B cell (primary cell): ENCODE results near the gene HSPA14. TPM values are rescaled to one million over a fixed set of nuclear protein-coding genes. Genes with fewer than 3 reads are reported as not detected.

ENCODE experiments used
- ATAC-seq: fragments of 200-7000 bp; cut with Tn5 transposase; one replicate; pipeline ENCODE4 v1.10.0; 2021; ENCODE audit warnings: low read depth, mild to moderate bottlenecking, moderate number of reproducible peaks, moderate library complexity
- CTCF ChIA-PET: fragments of 350-600 bp; sonication (Branson Sonifier 250); formaldehyde crosslinking; loops from one replicate; lab custom pipeline; 2021; ENCODE audit warnings: antibody characterized with exemption, inconsistent platforms; lab: Charles Lee
- POLR2A ChIA-PET: fragments of 350-600 bp; sonication (Branson Sonifier 250); formaldehyde crosslinking; loops from one replicate; lab custom pipeline; 2021; ENCODE audit warnings: antibody characterized with exemption; lab: Charles Lee
- DNase-seq: peaks from one replicate; pipeline ENCODE4 v3.0.0; 2013
- H2AFZ ChIP-seq: 2 replicates; pipeline ENCODE4 v1.6.1; 2012; ENCODE audit warnings: mild to moderate bottlenecking, low read depth, low read length; ENCODE audit not compliant: insufficient read depth, poor library complexity, severe bottlenecking
- H3K27ac ChIP-seq, 2 donors: 1 replicate in 1 of 2; 2 replicates in 1 of 2; pipeline ENCODE4 v1.5.1; 2012 to 2013; ENCODE audit warnings: low read length in 2 of 2, mild to moderate bottlenecking in 2 of 2, moderate library complexity in 1 of 2
- H3K27me3 ChIP-seq, 4 experiments: fragments of 200-600 bp in 1 of 4; sonication (generic) in 1 of 4; replicated peaks in 1 of 4; 1 replicate in 2 of 4; 2 replicates in 2 of 4; pipeline versions ENCODE4 v1.6.1 to v1.7.0; 2013 to 2016; ENCODE audit warnings: low read length in 3 of 4, mild to moderate bottlenecking in 2 of 4, mixed read lengths in 1 of 4, moderate library complexity in 1 of 4; ENCODE audit not compliant: insufficient read depth in 4 of 4, control insufficient read depth in 3 of 4; ENCODE audit errors: control extremely low read depth in 1 of 4
- H3K36me3 ChIP-seq, 2 experiments: replicated peaks in 1 of 2; 1 replicate in 1 of 2; 2 replicates in 1 of 2; pipeline versions ENCODE4 v1.6.1 to v1.7.1; 2013; ENCODE audit warnings: low read length in 1 of 2; ENCODE audit not compliant: insufficient read depth in 2 of 2, control insufficient read depth in 1 of 2; ENCODE audit errors: control extremely low read depth in 1 of 2, extremely low read depth in 1 of 2
- H3K4me1 ChIP-seq, 2 donors: fragments of 200-600 bp in 1 of 2; sonication (generic) in 1 of 2; 1 replicate in 1 of 2; 2 replicates in 1 of 2; pipeline versions ENCODE4 v1.5.1 to v1.6.1; 2013 to 2017; ENCODE audit warnings: low read length in 2 of 2; ENCODE audit not compliant: control insufficient read depth in 2 of 2, insufficient read depth in 2 of 2
- H3K4me2 ChIP-seq: replicated peaks from 2 replicates; pipeline ENCODE3; 2012; ENCODE audit warnings: mild to moderate bottlenecking, low read depth, low read length; ENCODE audit not compliant: poor library complexity, severe bottlenecking
- H3K4me3 ChIP-seq, 5 experiments: fragments of 200-600 bp in 1 of 5; sonication (generic) in 1 of 5; 1 replicate in 3 of 5; 2 replicates in 2 of 5; pipeline versions ENCODE4 v1.5.1 to v1.7.0; 2011 to 2016; ENCODE audit warnings: low read length in 4 of 5, mild to moderate bottlenecking in 4 of 5, low read depth in 2 of 5, control low read depth in 1 of 5, moderate library complexity in 1 of 5; ENCODE audit not compliant: insufficient read depth in 1 of 5; ENCODE audit errors: control extremely low read depth in 1 of 5, extremely low read depth in 1 of 5
- H3K79me2 ChIP-seq: fragments of 200-600 bp; sonication (generic); one replicate; pipeline ENCODE4 v1.6.0; 2016; ENCODE audit warnings: low read length; ENCODE audit not compliant: control insufficient read depth, insufficient read depth
- H3K9ac ChIP-seq: fragments of 200-600 bp; sonication (generic); 2 replicates; pipeline ENCODE4 v1.6.1; 2017; ENCODE audit warnings: mild to moderate bottlenecking, low read length, moderate library complexity
- H3K9me3 ChIP-seq, 3 donors: one replicate each; pipeline versions ENCODE4 v1.6.1 to v1.7.1; 2013; ENCODE audit warnings: low read length in 2 of 3; ENCODE audit not compliant: control insufficient read depth in 2 of 3, insufficient read depth in 1 of 3; ENCODE audit errors: control extremely low read depth in 1 of 3
- H4K20me1 ChIP-seq: 2 replicates; pipeline ENCODE4 v1.6.0; 2012; ENCODE audit warnings: mild to moderate bottlenecking, low read length; ENCODE audit not compliant: insufficient read depth, control insufficient read depth, poor library complexity, severe bottlenecking
- H3K27ac Mint-ChIP-seq: one replicate; pipeline ENCODE4 v1.8.0; 2021; ENCODE audit warnings: mixed read lengths
- H3K27me3 Mint-ChIP-seq: one replicate; pipeline ENCODE4 v1.8.0; 2021; ENCODE audit warnings: mixed read lengths
- H3K4me1 Mint-ChIP-seq: one replicate; pipeline ENCODE4 v1.8.0; 2021; ENCODE audit warnings: mixed read lengths
- H3K4me3 Mint-ChIP-seq: one replicate; pipeline ENCODE4 v1.8.0; 2021; ENCODE audit warnings: mixed read lengths
- H3K9me3 Mint-ChIP-seq: one replicate; pipeline ENCODE4 v1.8.0; 2022; ENCODE audit warnings: mixed read lengths; ENCODE audit not compliant: insufficient read depth
- CTCF ChIP-seq: fragments of 200-600 bp; IDR thresholded peaks from one replicate; pipeline ENCODE4 v1.8.0; 2022; ENCODE audit warnings: antibody characterized with exemption, mild to moderate bottlenecking
- EZH2 ChIP-seq: IDR thresholded peaks from 2 replicates; pipeline ENCODE4 v1.6.1; 2012; ENCODE audit warnings: borderline replicate concordance, low read depth, mild to moderate bottlenecking, moderate library complexity, low read length; ENCODE audit not compliant: insufficient read depth, poor library complexity, severe bottlenecking
- WGBS: methylation state at CpG from one replicate; pipeline ENCODE4 v1.1.5; 2013; ENCODE audit warnings: missing lambda C conversion rate; ENCODE audit not compliant: insufficient coverage; 5-methylcytosine and 5-hydroxymethylcytosine counted together
- intact Hi-C: fragments of 100-400 bp; cut with micrococcal nuclease; formaldehyde crosslinking; loops from one replicate; pipeline ENCODE4 v1.10.0; 2022
- polyA plus RNA-seq: library from polyadenylated mRNA; depleted of rRNA; stranded (reverse); fragments of >200 nt; gene quantifications from 2 replicates; pipeline ENCODE4 v1.2.3, GENCODE V29; 2012
- total RNA-seq, 2 donors: library from RNA; stranded (reverse); fragments of 120-200 nt in 1 of 2; gene quantifications; 1 replicate in 1 of 2; 2 replicates in 1 of 2; pipeline versions ENCODE4 v1.2.3 to v1.2.4, GENCODE V29; 2013 to 2022

The HSPA14 gene
- total and polyA plus RNA-seq, 2 donors (not counting 1 experiment from before 2014, with no cell fraction given): 10.8 to 12.8 TPM

- H3K27me3 ChIP-seq: no peaks in the 10 kb centered on the region
- no CpG with 5 or more reads among the region's 1 CpG for WGBS
- H4K20me1 ChIP-seq: no peaks in the 10 kb centered on the region
- intact Hi-C loops: no loop called here
- no peak overlapping the region for H3K4me2 ChIP-seq
- H3K4me3 Mint-ChIP-seq: no peak overlapping the region
- H3K79me2 ChIP-seq: no peaks in the 10 kb centered on the region
- H3K4me3 ChIP-seq: no peak overlapping the region
- CTCF ChIA-PET: no interaction called here
- DNase-seq (no peak), ATAC-seq (no peak)
- H3K9ac ChIP-seq: no peak overlapping the region
- TF ChIP-seq CTCF: no peak
- no peak for TF ChIP-seq EZH2
- H2AFZ ChIP-seq: no peak overlapping the region
- H3K4me1 Mint-ChIP-seq: no peaks in the 10 kb centered on the region
- H3K36me3 ChIP-seq: peaks cover 7 to 24% of the 10 kb centered on the region in 2 experiments
- H3K9me3 Mint-ChIP-seq: no peaks in the 10 kb centered on the region
- no peaks in the 10 kb centered on the region for H3K4me1 ChIP-seq
- no peak overlapping the region for H3K27ac ChIP-seq
- H3K27ac Mint-ChIP-seq: no peak overlapping the region
- POLR2A ChIA-PET: no interaction called here
- H3K27me3 Mint-ChIP-seq: no peaks in the 10 kb centered on the region
- H3K9me3 ChIP-seq: no peaks in the 10 kb centered on the region
Observed at GRCh38 chr10:14855453-14855852, 17.3 kb downstream of the HSPA14 start.

GRCh38 chr10:14858338-14858960 lies 20.3 kb downstream of the HSPA14 start:
- Histone ChIP-seq H3K27me3 (no peaks in the 10 kb centered on the region), H3K36me3 (peaks cover 4 to 23% of the 10 kb centered on the region in 2 experiments), H3K9ac (no peak overlapping the region), H3K27ac (no peak overlapping the region), H3K4me2 (no peak overlapping the region), H3K9me3 (no peaks in the 10 kb centered on the region), H4K20me1 (no peaks in the 10 kb centered on the region), H3K4me1 (no peaks in the 10 kb centered on the region), H3K4me3 (no peak overlapping the region), H2AFZ (no peak overlapping the region), H3K79me2 (no peaks in the 10 kb centered on the region)
- intact Hi-C loops: no loop called here
- Mint-ChIP-seq H3K27me3 (no peaks in the 10 kb centered on the region), H3K9me3 (no peaks in the 10 kb centered on the region), H3K27ac (no peak overlapping the region), H3K4me1 (no peaks in the 10 kb centered on the region), H3K4me3 (no peak overlapping the region)
- no peak for DNase-seq
- CTCF ChIA-PET: interaction anchor here (0.8 kb wide), 1 partner anchor 11 kb away, joined by 3 read pairs; no protein-coding TSS in a partner anchor
- POLR2A ChIA-PET: no interaction called here
- ATAC-seq: no peak
- TF ChIP-seq EZH2 (no peak), CTCF (no peak)
- 67% methylated on average over 1 of the region's 6 CpGs for WGBS
